T1000 (cell line): ENCODE results near the gene GIPC2.

ENCODE experiments used
- DNase-seq: peaks from one replicate; lab custom pipeline; 2025; ENCODE audit warnings: mixed read lengths; lab: John Stamatoyannopoulos, UW

The GIPC2 gene

DNA sequence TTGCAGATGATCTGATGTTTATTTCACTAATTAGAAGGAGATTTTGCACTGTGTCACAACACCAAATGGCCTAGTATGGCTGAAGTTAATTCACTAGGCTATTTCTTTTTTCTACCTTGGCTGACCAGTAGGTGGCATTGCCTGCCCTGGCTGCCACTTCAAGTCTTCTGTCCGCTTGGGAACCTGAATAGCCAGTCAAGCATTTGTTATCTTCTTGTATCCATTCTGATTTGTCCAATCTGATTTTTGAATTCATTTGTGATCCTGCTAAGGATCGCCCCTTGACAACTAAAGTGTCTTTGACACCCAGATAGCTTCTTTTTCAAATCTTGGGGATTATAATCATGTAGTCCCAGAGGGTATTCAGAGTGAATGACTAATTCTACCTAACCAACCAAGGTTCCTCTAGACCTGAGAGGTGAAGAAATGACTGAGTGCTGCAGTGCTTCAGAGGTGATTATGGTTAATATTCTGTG, 99.4 kb downstream of the GIPC2 start:
- DNase-seq: peak; percentile 42

DNA sequence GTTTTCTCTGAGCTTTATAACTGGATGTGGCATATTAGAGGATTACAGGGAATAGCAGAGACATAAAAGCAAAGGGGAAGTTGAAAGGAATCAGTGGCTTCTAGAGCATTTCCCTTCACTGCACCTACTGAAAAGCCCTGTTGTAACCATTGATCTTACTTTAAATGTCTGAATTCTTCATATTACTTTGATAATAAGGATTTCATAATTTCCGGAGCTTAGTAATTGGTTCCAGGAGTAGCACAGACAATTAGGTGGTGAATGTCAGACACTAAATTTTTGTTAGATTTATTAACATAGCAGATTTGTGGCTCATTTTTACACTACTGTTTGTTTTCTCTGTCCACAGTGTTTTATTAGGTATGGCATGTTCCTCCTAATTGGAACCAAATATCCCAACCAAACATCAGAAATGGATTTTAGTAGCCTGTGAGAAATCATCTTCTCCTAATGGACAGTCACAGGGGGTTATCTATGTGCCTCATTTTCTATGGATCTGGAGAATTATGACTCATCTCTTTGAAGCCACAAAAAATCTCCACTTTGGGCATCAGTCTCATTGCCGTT, 100.5 kb downstream of the GIPC2 start:
- no peak for DNase-seq

DNA sequence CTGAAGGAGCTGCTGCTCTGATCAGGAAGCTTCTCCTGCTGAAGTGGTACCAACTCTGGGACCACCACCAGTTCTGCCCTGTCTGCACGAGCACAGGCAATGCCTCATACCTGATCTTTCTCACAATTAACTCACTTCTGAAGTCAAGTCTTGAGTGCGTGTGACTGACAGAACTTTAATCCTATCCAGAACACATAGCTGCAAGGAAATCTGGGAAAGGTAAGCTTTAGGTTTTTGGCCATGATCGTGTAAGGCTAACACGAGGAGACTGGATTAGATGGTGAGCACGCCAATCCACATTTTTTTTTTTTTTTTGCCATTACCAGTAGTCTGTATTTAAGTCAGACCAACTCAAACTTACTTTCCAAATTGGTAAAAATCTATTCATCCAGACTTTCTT, 101.3 kb downstream of the GIPC2 start:
- no peak for DNase-seq

DNA sequence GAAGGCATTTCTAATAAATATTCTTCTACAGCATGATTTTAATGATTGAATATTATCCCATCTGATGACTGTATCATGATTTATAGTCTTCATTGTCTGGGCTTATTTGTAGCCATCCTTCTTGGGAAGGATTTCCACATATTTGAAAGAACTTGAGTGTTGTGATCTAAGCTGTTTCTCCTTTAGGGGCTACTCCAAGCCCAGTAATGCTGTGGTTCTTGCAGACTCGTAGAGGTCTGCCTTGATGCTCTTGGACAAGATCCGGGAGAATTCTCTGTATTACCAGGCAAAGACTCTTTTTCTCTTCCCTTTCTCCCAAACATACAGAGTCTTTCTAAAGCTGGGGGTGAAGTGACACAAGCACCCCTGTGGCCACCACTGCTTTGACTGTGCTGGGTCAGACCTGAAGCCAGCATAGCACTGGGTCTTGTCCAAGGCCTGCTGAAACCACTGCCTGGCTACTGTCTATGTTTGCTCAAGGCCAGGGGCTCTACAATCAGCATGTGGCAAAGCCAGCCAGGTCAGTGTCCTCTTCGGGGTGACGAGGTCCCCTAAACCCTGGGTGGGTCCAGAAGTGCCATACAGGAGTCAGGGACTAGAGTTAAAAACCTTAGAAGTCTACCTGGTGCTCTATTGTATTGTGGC, 107.4 kb downstream of the GIPC2 start:
- DNase-seq: no peak

DNA sequence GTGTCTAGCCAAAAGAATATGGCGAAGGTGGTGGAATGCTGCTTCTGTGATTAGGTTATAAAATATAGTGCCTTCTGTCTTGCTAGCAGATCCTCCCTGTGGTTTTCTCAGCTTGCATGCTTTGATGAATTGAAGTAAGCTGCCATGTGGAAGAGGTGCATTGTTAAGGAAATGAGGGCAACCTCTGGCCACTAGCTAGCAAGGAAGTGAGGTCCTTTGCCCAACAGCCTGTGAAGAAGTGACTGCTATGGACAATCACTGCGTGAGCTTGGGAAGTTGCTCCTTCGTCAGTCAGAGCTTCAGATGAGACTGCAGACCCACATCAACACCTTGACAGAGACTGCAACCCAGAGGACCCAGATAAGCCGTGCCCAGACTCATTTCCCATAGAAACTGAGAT, 109.4 kb downstream of the GIPC2 start:
- no peak for DNase-seq

DNA sequence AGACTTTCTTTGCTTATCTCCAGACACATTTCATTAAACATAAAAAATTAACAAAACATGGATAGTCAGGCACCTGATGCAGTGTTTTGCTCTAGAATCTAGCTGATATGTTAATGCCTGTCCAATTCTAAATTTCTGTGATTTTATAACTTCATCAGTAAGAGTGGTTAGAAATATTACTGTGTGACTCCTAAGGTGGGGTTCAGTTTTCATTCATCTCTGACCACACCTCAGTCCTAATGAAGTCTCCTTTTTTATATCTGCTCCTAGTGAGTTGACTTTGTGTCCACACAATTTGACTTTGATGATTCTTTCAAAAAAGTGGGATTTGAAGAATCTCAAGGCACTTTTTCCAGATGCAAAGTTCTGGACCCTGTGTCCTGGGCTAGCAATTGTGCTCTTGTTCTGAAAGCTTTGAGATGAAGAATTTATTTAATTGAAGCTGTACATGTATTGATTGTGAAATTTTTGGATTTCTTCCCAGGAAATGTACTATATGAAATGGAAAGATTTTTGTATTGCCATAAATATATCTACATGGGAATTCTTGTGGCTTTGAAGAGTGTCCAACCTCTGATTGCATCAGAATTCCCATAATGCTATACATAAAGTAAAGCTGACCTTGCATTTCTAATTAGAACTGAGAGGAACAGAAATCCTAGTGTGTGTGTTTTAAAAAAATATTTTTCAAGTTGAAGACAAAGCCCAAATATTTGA, 111.2 kb downstream of the GIPC2 start:
- no peak for DNase-seq

DNA sequence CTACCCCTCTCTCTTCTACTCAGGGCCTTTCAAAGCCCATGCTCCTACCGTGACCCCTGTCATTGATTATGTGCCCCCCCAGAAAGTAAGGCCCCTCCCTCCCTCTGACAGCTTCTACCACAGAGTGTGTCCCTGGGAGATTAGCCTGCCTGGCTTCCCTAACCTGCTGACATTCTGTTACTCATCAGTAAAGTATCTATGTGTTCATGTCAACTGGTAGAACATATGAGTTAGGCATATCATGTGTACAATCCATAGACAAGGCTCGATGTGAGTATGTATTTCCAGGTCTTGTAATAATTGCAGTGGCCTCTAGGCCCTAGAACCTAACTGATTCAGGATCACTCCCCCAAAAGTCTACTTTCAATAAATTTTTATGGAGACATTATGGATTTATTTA, 120.0 kb downstream of the GIPC2 start:
- no peak for DNase-seq

DNA sequence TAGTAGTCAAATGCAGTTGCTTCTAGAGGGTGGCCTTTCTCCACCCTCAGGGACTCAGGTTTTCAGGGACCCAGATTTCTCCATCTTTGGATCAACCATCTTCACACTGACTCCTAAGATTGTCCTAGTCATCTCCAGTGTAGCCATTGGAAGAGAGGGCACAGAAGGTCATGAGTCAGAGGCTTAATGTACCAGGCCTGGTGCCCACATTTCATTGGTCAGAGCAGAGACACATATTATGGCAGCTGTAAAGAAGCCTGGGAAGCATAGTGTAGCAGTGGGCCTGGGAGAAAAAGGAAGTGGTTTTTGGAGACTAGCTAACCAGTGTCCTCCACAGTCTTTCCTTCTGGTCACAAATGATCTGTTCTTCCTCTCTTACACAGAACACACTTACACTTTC, 122.5 kb downstream of the GIPC2 start:
- DNase-seq: no peak

DNA sequence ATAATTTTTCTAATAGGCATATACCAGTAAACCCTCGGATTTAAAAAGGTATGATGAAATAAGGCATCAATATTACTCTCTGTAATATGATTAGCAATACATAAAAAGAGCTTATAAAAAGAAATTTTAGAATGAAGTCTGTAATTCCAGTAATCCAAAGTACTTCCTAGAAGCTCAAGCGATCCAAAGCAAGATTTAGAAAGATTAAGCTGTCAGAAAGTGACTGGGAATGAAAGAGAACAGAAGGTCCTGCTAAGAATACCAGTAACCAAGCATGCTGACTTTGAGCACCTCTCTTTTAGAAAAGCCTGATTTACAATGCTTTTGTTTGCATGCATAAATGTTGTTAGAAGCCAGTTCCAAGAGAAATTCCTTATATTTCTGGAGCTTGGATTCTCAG, 125.1 kb downstream of the GIPC2 start:
- no peak for DNase-seq

DNA sequence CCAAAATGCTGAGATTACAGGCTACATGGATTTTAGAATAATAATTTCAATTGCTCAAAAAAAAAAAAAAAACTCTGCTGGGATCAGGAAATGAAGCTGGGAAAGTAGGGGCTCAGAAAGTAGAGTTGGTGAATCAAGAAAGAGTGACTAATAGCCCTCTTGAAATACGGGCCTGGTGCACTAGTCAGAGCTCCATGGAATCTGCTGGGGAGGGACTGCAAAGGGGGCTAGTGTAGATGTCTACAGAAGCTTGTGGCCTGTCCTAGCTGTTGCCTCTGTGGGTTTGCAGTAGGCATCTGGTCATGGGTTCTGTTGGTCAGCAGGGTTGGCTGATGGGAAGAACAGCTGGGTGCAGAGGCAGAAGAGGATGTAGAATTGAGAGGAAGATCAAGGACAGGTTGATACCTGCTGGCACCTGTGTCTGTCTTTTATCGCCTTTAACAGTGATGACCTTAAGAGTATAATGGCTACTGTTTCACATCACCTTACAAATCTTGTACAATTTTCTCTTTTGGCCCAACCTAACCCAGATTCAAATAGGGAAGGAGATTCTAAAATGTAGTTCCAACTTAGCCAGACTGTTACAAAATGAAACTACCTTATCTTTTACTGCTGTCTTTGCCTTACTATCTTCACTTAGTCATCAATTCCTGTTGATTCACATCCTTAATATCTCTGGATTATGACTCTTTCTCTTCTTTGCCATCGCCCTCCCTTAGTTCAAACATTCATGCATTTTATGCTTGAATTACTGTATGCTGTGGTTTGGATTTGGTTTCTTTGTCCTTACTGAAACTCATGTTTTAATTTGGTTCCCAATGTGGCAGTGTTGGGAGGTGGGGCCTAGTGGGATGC, 126.2 kb downstream of the GIPC2 start:
- no peak for DNase-seq

DNA sequence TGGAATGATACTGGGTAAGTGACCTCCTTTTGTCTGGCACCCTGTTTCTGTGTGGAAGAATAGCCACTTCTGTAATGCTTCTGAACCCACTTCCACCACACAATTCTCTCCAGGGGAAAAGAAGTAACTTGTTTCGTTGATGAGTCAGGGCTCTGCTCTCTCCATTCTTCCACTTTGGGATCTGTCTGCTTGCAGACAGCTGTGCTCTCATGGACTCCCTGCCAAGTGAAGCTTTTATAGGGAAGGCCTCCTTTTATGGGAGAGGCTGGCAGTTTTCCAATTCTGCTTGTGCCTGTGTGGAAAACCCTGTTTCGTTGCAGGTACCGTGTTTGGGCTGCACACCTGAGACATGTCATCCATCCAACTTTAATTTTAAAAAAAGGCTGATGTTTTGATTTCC, 130.7 kb downstream of the GIPC2 start:
- DNase-seq: peak; percentile 7

DNA sequence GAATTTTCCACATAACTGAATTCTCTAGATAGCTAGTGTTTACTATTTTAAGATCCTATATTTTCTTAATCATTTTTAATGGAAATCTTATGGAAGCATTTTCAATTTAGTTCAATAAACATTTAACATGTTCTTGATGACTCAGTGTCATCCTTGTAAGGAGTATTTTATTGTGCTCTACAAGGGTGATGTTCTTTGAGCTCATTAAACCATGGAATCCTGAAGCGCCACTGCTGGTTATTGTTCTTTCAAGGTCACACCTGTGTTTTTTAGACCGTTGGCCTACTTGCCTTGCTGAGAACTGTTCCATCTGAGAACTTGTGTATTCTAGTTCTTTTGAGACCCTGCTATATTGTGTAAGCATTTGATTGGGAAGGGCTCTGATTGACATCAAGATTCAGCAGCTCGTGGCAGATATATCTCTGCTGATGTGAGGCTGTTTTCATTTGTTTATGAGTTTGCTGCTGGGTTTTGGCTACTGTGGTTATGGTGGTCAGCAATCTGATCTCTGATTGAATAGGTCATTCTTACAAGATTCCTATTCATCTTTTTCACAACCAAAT, 132.0 kb downstream of the GIPC2 start:
- DNase-seq: no peak

DNA sequence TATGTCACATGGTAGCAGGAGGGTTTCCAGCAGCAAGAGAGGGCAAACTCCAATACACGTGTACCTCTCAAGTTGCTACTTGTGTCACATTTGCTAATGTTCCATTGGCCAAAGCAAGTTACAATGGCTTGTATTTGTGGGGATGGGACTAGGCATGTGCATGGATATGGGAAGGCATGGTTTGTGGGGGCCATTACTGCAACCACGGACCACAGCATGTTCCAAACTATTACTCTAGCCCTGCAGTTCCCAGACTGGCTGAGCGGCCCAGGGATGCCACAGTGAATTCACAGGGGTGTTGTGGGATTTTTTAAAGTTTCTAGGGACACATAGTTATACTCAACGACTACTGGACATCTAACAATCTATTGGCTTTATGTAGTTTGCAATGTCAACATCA, 133.1 kb downstream of the GIPC2 start:
- no peak for DNase-seq

DNA sequence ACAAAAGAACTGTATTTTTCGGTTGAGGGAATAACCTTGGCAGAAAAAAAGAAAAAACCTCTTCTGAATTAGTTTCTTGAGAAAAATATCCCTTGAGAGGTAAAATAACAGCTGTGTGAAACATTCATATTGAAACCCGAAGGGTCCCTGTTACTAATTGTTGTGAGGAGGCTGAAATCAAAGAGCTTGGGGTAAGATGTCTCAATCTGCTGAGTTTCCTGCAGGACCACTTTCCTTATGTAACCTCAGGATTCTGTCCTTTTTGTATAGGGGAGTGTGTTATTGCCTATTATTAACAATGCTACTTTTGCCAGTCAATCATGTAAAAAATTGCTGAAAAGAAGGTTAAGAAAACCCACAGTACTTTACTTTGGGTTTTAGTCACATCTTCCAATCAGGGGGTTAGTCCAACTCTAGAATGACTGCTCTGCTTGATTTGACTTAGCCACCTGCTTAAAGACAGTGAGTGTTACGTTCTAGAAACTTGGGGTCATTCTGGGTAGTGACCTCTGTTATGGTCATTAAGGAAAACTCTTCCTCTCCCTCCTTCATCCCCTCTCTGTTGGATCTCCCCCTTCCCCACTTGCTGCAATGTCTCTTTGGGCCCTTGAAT, 138.8 kb downstream of the GIPC2 start:
- DNase-seq: no peak
